H1 (cell line): ENCODE measurements around the gene ST8SIA3. TPM values are rescaled to one million over a fixed set of nuclear protein-coding genes. Genes with fewer than 3 reads are reported as not detected.

Experiments
- HDAC2 ChIP-seq, 2 experiments: fragments of 300-600 bp in 1 of 2; sonication (generic) in 1 of 2; IDR thresholded peaks; 2 replicates each; pipeline ENCODE4 v1.6.1; 2011 to 2012; ENCODE audit warnings: low read depth in 2 of 2, low read length in 2 of 2, mild to moderate bottlenecking in 2 of 2, moderate library complexity in 2 of 2, borderline replicate concordance in 1 of 2, inconsistent platforms in 1 of 2
- NANOG ChIP-seq: IDR thresholded peaks from 2 replicates; pipeline ENCODE4 v1.6.1; 2011; ENCODE audit warnings: low read length, low read depth, mild to moderate bottlenecking, inconsistent platforms; ENCODE audit not compliant: insufficient read depth, poor library complexity, severe bottlenecking
- POLR2A ChIP-seq, 2 experiments: IDR thresholded peaks; 1 replicate in 1 of 2; 2 replicates in 1 of 2; pipeline ENCODE4 v1.6.1; 2011; ENCODE audit warnings: low read depth in 2 of 2, low read length in 2 of 2, mild to moderate bottlenecking in 2 of 2; ENCODE audit errors: control extremely low read depth in 1 of 2
- SP4 ChIP-seq: IDR thresholded peaks from 2 replicates; pipeline ENCODE4 v1.6.1; 2012; ENCODE audit warnings: low read length, inconsistent platforms
- polyA plus RNA-seq, 7 experiments: library from polyadenylated mRNA; depleted of rRNA in 3 of 7; stranded (reverse) in 5 of 7; unstranded in 2 of 7; fragments of >200 nt in 5 of 7; fragments of 200-250 nt in 2 of 7; gene quantifications; 1 replicate in 5 of 7; 2 replicates in 1 of 7; 4 replicates in 1 of 7; pipeline versions ENCODE4 v1.2.1 to v1.2.3, GENCODE V29; 2011 to 2013; ENCODE audit warnings: missing spikeins in 2 of 7, mixed read lengths in 2 of 7
- total RNA-seq: library from RNA; stranded (reverse); fragmentation: NEBNext Ultra II Directional; extraction: Animal tissue kit (Norgen Biotek cat#: 25700); gene quantifications from 2 replicates; pipeline ENCODE4 v1.2.1, GENCODE V29; 2021
- TF ChIP-seq, protein P1 (sequence below), 3 experiments: IDR thresholded peaks; 1 replicate in 2 of 3; 2 replicates in 1 of 3; pipeline versions ENCODE4 v1.5.1 to v1.6.1; 2011; ENCODE audit warnings: low read length in 3 of 3, mild to moderate bottlenecking in 3 of 3, inconsistent platforms in 2 of 3, low read depth in 1 of 3, moderate library complexity in 1 of 3; ENCODE audit not compliant: insufficient read depth in 1 of 3; ENCODE audit errors: control extremely low read depth in 1 of 3

ST8SIA3 gene
- total and polyA plus RNA-seq, 2 of the 8 experiments (the other 6 are each of a cell fraction or from before 2014, with no cell fraction given): 1.2 to 3.7 TPM

DNA sequence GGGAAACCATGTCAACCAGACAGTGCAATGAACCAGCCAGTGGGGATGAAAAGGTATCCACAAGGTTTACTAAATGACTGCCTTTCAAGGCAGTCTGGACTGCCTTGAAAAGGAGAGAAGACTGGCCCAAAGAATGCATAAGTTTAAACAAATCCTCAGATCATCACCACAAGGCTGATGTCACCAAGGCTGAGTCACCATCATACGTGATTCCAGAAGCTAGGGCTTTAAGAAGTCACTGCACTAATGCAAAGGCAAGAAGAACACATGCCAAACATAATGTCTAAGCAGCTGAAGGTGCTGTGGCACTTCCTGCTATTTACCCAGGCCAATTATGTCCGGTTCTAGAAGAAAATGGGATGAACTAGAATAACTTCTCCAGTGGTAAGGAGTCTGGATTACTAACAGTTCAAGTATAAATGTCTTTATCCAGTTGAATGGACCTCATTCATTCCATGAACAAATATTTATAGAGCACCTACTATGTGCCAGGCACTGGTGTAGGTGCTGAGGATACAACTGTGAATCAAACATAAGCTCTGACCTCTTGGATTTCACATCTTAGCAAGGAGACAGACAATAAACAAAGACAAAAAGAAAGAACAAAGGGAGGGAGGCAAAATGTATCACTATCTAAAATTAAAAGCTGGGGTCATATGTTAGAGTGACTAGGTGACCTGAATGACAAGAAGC, 45.2 kb downstream of the ST8SIA3 start (continued):
- TF ChIP-seq, protein P1, sequence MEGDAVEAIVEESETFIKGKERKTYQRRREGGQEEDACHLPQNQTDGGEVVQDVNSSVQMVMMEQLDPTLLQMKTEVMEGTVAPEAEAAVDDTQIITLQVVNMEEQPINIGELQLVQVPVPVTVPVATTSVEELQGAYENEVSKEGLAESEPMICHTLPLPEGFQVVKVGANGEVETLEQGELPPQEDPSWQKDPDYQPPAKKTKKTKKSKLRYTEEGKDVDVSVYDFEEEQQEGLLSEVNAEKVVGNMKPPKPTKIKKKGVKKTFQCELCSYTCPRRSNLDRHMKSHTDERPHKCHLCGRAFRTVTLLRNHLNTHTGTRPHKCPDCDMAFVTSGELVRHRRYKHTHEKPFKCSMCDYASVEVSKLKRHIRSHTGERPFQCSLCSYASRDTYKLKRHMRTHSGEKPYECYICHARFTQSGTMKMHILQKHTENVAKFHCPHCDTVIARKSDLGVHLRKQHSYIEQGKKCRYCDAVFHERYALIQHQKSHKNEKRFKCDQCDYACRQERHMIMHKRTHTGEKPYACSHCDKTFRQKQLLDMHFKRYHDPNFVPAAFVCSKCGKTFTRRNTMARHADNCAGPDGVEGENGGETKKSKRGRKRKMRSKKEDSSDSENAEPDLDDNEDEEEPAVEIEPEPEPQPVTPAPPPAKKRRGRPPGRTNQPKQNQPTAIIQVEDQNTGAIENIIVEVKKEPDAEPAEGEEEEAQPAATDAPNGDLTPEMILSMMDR (IDR thresholded peaks at IDR 0.05; ENCODE audit: control extremely low read depth in 1 of 3, insufficient read depth in 1 of 3, low read depth in 1 of 3, low read length in 3 of 3): no peak
- TF ChIP-seq SP4 (no peak), HDAC2 (IDR thresholded peaks at IDR 0.05; ENCODE audit: borderline replicate concordance in 1 of 2, low read depth in 2 of 2, low read length in 2 of 2) (no peak), NANOG (no peak), POLR2A (IDR thresholded peaks at IDR 0.05; ENCODE audit: control extremely low read depth in 1 of 2, low read depth in 2 of 2, low read length in 2 of 2) (no peak)
